GM21528 (cell line): ENCODE data around the gene DIRAS3.
"Not testable (repeated sequence)": the region's sequence is repeated elsewhere in the genome, so short reads cannot be mapped to it uniquely, and the experiment has no call there.

Experiments
- ATAC-seq: cut with Tn5 transposase; IDR thresholded peaks from one replicate; pipeline ENCODE4 v1.9.1; 2021; ENCODE audit warnings: mild to moderate bottlenecking, moderate library complexity; ENCODE audit not compliant: unreplicated experiment, low FRiP score

The DIRAS3 gene

DNA sequence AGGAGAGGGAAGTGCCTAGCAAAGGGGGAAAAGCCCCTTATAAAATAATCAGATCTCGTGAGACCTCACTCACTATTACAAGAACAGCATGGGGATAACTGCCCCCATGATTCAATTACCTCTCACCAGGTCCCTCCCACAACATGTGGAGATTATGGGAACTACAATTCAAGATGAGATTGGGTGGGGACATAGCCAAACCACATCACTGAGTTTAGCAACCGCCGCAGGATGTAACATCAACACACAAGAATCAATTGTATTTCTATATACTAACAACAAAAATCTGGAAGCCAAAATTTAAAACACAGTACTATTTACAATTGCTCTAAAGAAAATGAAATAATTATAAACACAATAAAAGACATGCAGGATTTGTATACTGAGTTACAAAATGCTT lies 21.9 kb downstream of the DIRAS3 start:
- ATAC-seq, result no peak

GRCh38 chr1:68024635-68025338 lies 25.6 kb downstream of the DIRAS3 start:
- no peak for ATAC-seq

DNA sequence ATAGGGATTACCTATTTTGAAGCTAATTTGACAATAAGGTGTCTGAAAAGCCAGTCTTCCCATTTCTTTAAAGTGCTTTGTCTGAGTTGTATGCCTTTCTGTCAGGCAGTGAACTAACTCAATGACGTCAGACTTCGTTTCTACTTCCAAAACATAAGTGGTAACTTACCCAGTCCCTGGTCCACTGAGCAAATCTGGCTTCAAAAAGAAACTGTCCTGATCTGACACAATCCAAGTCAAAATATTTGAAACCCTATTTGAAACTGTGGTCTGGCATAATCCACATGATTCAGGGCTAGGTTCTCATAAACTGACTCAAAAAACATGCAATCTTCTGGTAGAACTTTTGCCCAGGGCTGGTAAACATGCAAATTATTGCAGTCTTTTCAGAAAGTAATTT lies 34.0 kb downstream of the DIRAS3 start:
- ATAC-seq, result no peak

GRCh38 chr1:68015971-68016370 lies 34.5 kb downstream of the DIRAS3 start:
- ATAC-seq, result no peak

GRCh38 chr1:68015369-68015768 lies 35.1 kb downstream of the DIRAS3 start:
- no peak for ATAC-seq

GRCh38 chr1:68013351-68013750 lies 37.1 kb downstream of the DIRAS3 start:
- no peak for ATAC-seq

- no peak for ATAC-seq
Measured at GRCh38 chr1:68011657-68012375, 38.6 kb downstream of the DIRAS3 start.

- ATAC-seq, result no peak
Measured at GRCh38 chr1:68010543-68010942, 39.9 kb downstream of the DIRAS3 start.

- ATAC-seq, result no peak
Measured at GRCh38 chr1:68010090-68010489, 40.3 kb downstream of the DIRAS3 start.

GRCh38 chr1:68003626-68004025 lies 46.8 kb downstream of the DIRAS3 start:
- not testable (repeated sequence) for ATAC-seq

DNA sequence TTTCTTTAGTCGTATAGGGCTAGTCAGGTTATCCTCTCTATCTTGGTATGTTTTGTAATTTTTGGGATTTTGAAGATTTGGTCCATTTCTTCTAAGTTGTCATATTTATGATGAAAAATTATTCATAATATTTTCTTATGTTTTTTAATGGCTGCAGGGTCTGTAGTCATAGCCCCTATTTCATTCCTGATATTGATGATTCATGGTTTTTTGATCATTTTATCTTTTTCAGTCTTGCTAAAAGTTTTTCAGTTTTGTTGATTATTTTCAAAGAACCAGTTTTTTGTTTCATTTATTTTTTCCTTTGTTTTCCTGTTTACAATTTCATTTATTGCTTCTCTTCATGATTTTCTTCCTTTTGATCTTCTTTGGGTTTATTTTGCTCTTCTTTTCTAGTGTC lies 50.2 kb downstream of the DIRAS3 start:
- no peak for ATAC-seq

DNA sequence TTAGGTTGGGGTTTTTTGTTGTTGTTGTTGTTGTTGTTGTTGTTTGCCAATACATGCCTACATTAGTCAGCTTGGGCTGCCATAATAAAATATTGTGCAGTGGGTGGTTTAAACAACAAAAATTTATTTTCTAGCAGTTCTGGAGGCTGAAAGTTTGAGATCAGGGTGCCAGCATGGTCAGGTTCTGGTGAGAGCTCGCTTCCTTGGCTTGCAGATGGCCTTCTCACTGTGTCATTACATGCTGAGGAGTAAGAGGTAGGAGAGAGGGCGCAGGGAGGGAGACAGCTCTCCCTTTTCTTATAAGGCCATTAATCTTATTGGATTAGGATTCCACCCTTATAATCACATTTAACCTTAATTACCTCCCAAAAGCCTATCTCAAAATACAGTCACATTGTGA lies 52.7 kb downstream of the DIRAS3 start:
- no peak for ATAC-seq
